GM18870 (cell line): Measurements from ENCODE around the gene SPRR3.
"Not testable (repeated sequence)": the region's sequence is repeated elsewhere in the genome, so short reads cannot be mapped to it uniquely, and the experiment has no call there.

Experiments
- ATAC-seq: cut with Tn5 transposase; IDR thresholded peaks from one replicate; pipeline ENCODE4 v1.9.1; 2021; ENCODE audit warnings: moderate library complexity; ENCODE audit not compliant: unreplicated experiment

SPRR3 gene

GRCh38 chr1:152983234-152983633 lies 18.3 kb upstream of the SPRR3 start:
- no peak for ATAC-seq

- no peak for ATAC-seq
These were observed 17.8 kb upstream of the SPRR3 start, which contains the start of gene SPRR1A for GRCh38 chr1:152983743-152984142. SPRR1A (plus strand) TSS chr1:152984081; CDS start chr1:152985231, 1,150 bp downstream.

GRCh38 chr1:152986578-152986977 lies 15.0 kb upstream of the SPRR3 start:
- ATAC-seq, result no peak

GRCh38 chr1:152993186-152993585 lies 8.4 kb upstream of the SPRR3 start:
- no peak for ATAC-seq

- ATAC-seq, result no peak
These were observed 5.7 kb upstream of the SPRR3 start for GRCh38 chr1:152995842-152996241.

GRCh38 chr1:152996633-152997400 lies 4.7 kb upstream of the SPRR3 start:
- no peak for ATAC-seq

GRCh38 chr1:152997901-152998300 lies 3.6 kb upstream of the SPRR3 start:
- no peak for ATAC-seq

GRCh38 chr1:152998476-152998875 lies 3.1 kb upstream of the SPRR3 start:
- ATAC-seq, result no peak

GRCh38 chr1:152999818-153000217 lies 1.7 kb upstream of the SPRR3 start:
- ATAC-seq, result no peak

- no peak for ATAC-seq
These were observed 1.3 kb upstream of the SPRR3 start for GRCh38 chr1:153000294-153000693.

GRCh38 chr1:153011235-153011758 lies 9.7 kb downstream of the SPRR3 start:
- ATAC-seq, result not testable (repeated sequence)

GRCh38 chr1:153021829-153022228 lies 20.3 kb downstream of the SPRR3 start:
- not testable (repeated sequence) for ATAC-seq

GRCh38 chr1:153022340-153022739 lies 20.8 kb downstream of the SPRR3 start:
- not testable (repeated sequence) for ATAC-seq

- no peak for ATAC-seq
These were observed 21.6 kb downstream of the SPRR3 start for GRCh38 chr1:153023109-153023508.

GRCh38 chr1:153024413-153024812 lies 22.9 kb downstream of the SPRR3 start:
- no peak for ATAC-seq

- ATAC-seq, result no peak
These were observed 24.2 kb downstream of the SPRR3 start for GRCh38 chr1:153025797-153026196.

GRCh38 chr1:153028766-153029165 lies 27.2 kb downstream of the SPRR3 start:
- no peak for ATAC-seq

GRCh38 chr1:153030895-153031294 lies 29.3 kb downstream of the SPRR3 start, which contains the start of gene SPRR1B:
SPRR1B (plus strand) TSS chr1:153031203; CDS start chr1:153032346, 1,143 bp downstream.
- no peak for ATAC-seq

GRCh38 chr1:153032073-153032472 lies 30.5 kb downstream of the SPRR3 start:
- no peak for ATAC-seq

GRCh38 chr1:153032677-153033308 lies 31.2 kb downstream of the SPRR3 start:
- ATAC-seq, result no peak

- ATAC-seq, result no peak
These were observed 33.7 kb downstream of the SPRR3 start for GRCh38 chr1:153035211-153035610.
